Gastroesophageal sphincter (tissue), 4 donors: ENCODE measurements around the gene RPL35. TPM values are rescaled to one million over a fixed set of nuclear protein-coding genes. Genes with fewer than 3 reads are reported as not detected.

ENCODE experiments used
- ATAC-seq: fragments of 150-250 bp; one replicate; pipeline ENCODE4 v1.9.1; 2016; ENCODE audit warnings: mild to moderate bottlenecking, moderate library complexity
- H3K27ac ChIP-seq, 4 donors: fragments of 200-600 bp; sonication (generic) in 3 of 4; 1 replicate in 3 of 4; 2 replicates in 1 of 4; pipeline ENCODE4 v1.5.1; 2016 to 2019
- H3K27me3 ChIP-seq: fragments of 200-600 bp; sonication (generic); one replicate; pipeline ENCODE4 v1.5.1; 2019
- H3K36me3 ChIP-seq, 2 donors: fragments of 200-600 bp; sonication (generic); one replicate each; pipeline ENCODE4 v1.5.1; 2019; ENCODE audit warnings: control low read depth in 1 of 2
- H3K4me1 ChIP-seq, 3 donors: fragments of 200-600 bp; sonication (generic); 1 replicate in 2 of 3; 2 replicates in 1 of 3; pipeline ENCODE4 v1.5.1; 2016 to 2019; ENCODE audit warnings: control low read depth in 2 of 3
- H3K4me3 ChIP-seq, 2 donors: fragments of 200-600 bp; sonication (generic); one replicate each; pipeline ENCODE4 v1.5.1; 2019; ENCODE audit warnings: mild to moderate bottlenecking in 1 of 2, moderate library complexity in 1 of 2
- H3K9me3 ChIP-seq, 3 donors: fragments of 200-600 bp; sonication (generic); one replicate each; pipeline ENCODE4 v1.5.1; 2017 to 2019; ENCODE audit warnings: control low read depth in 2 of 3
- EP300 ChIP-seq: sonication (generic); formaldehyde crosslinking; IDR thresholded peaks from one replicate; pipeline ENCODE4 v1.6.1; 2017; ENCODE audit warnings: antibody characterized with exemption, mild to moderate bottlenecking
- POLR2A ChIP-seq, 2 donors: fragments of 450-650 bp; IDR thresholded peaks; one replicate each; pipeline ENCODE4 v1.6.1; 2017; ENCODE audit warnings: antibody characterized with exemption in 2 of 2, mild to moderate bottlenecking in 2 of 2, moderate library complexity in 1 of 2
- POLR2AphosphoS5 ChIP-seq: sonication (generic); formaldehyde crosslinking; IDR thresholded peaks from one replicate; pipeline ENCODE4 v1.6.1; 2017; ENCODE audit warnings: antibody characterized with exemption
- WGBS, 2 donors: methylation state at CpG; one replicate each; pipeline ENCODE4 v1.1.5; 2018; ENCODE audit warnings: low coverage in 1 of 2; 5-methylcytosine and 5-hydroxymethylcytosine counted together
- total RNA-seq, 4 donors: library from RNA; depleted of rRNA; stranded (reverse); fragments of >200 nt; gene quantifications; one replicate each; pipeline ENCODE4 v1.1.0, GENCODE V29; 2016
- TF ChIP-seq, protein P1 (sequence below), 4 experiments: fragments of 200-600 bp in 2 of 4; fragments of 450-650 bp in 2 of 4; sonication (generic) in 1 of 4; IDR thresholded peaks; one replicate each; pipeline ENCODE4 v1.5.1; 2017 to 2019; ENCODE audit warnings: antibody characterized with exemption in 4 of 4, mild to moderate bottlenecking in 2 of 4, moderate library complexity in 2 of 4

The RPL35 gene
- total RNA-seq, 4 donors from 2014 or later, result 1,026 to 2,785 (median 2,065) TPM

GRCh38 chr9:124834591-124834990 lies 27.2 kb downstream of the RPL35 start:
- Histone ChIP-seq H3K9me3 (no peaks in the 10 kb centered on the region), H3K4me3 (no peak overlapping the region), H3K36me3 (no peaks in the 10 kb centered on the region), H3K4me1 (peaks cover 0 to 50% (median 29%) of the 10 kb centered on the region in 3 donors), H3K27me3 (no peaks in the 10 kb centered on the region), H3K27ac (peak overlapping the region in 3 of 4 donors; percentile 71 to 77 (median 72))
- ATAC-seq, result peak; percentile 23
- no CpG with 5 or more reads among the region's 7 CpGs for WGBS, 2 donors
- TF ChIP-seq POLR2A (IDR thresholded peaks at IDR 0.05) (no peak), EP300 (no peak), POLR2AphosphoS5 (no peak)
- TF ChIP-seq, protein P1, sequence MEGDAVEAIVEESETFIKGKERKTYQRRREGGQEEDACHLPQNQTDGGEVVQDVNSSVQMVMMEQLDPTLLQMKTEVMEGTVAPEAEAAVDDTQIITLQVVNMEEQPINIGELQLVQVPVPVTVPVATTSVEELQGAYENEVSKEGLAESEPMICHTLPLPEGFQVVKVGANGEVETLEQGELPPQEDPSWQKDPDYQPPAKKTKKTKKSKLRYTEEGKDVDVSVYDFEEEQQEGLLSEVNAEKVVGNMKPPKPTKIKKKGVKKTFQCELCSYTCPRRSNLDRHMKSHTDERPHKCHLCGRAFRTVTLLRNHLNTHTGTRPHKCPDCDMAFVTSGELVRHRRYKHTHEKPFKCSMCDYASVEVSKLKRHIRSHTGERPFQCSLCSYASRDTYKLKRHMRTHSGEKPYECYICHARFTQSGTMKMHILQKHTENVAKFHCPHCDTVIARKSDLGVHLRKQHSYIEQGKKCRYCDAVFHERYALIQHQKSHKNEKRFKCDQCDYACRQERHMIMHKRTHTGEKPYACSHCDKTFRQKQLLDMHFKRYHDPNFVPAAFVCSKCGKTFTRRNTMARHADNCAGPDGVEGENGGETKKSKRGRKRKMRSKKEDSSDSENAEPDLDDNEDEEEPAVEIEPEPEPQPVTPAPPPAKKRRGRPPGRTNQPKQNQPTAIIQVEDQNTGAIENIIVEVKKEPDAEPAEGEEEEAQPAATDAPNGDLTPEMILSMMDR (IDR thresholded peaks at IDR 0.05), result no peak

DNA sequence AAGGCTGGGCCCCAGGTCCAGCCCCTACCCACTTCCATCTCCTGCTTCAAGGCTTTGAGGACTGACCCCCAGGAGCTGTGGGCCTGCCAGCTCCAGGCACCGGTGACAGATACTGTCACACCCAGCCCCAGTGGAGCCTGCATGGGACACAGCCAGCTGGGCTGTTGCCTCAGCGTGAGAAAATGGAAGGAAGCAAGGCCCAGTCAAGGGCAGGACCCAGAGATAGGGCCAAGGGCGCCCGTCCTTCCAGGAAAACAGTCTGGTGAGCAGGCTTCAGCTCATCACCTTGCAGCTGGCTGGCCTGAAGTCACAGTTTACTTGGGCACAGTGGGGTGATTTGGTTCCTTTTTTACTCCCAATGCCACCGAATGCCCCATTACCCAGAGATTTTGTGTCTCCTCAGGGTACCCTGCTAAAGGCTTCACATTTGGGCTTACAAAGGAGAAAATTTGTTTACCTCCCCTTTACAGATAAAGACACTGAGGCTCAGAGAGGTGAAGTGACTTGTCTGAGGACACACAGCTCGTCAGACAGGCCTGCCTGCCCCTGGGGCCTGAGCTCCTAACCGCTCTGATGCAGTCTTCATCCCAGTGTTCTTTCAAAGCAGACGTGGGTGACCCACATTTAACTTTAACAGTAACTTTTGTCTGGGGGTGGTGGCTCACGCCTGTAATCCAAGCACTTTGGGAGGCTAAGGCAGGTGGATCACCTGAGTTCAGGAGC lies 30.0 kb downstream of the RPL35 start:
- peak; percentile 52 for ATAC-seq
- no peaks in the 10 kb centered on the region for H3K27me3 ChIP-seq
- 66 to 73% methylated on average over 5 to 7 of the region's 9 CpGs for WGBS, 2 donors

DNA sequence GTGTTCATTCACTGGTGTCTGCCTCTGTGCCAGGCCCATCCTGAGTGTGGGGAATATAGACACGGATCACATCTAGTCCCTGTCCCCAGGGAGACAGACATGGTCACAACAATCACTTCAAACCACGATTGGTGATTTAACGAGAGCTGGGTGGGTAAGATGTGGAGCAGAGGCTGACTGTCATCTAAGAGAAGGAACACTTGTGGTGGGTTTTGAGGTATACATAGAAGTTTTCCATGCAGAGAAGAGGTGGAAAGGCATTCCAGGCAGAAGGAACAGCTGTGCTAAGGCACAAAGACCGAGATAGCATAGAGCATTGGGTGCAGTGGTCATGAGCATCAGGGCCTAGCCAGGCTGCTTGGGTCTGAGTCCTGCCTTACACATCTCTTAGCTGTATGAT lies 31.2 kb downstream of the RPL35 start:
- H3K36me3 ChIP-seq, result no peaks in the 10 kb centered on the region
- no peaks in the 10 kb centered on the region for H3K9me3 ChIP-seq
- ATAC-seq, result no peak
- WGBS, 2 donors, result 67% methylated on average over 2 to 4 of the region's 4 CpGs
- no peaks in the 10 kb centered on the region for H3K27me3 ChIP-seq
- H3K4me3 ChIP-seq, result no peak overlapping the region
- H3K4me1 ChIP-seq, result peaks cover 0 to 42% (median 25%) of the 10 kb centered on the region in 3 donors
- H3K27ac ChIP-seq, result no peak overlapping the region
- TF ChIP-seq, protein P1 (IDR thresholded peaks at IDR 0.05), result no peak
- TF ChIP-seq POLR2AphosphoS5, result no peak
- TF ChIP-seq POLR2A (IDR thresholded peaks at IDR 0.05), result no peak
- TF ChIP-seq EP300, result no peak

More for the DNA sequence above, 30.0 kb downstream of the RPL35 start:
- H3K27ac ChIP-seq, result peak overlapping the region in 3 of 4 donors; percentile 51 to 81 (median 79)
- H3K9me3 ChIP-seq, result no peaks in the 10 kb centered on the region
- H3K36me3 ChIP-seq, result no peaks in the 10 kb centered on the region
- no peak overlapping the region for H3K4me3 ChIP-seq
- TF ChIP-seq POLR2A (IDR thresholded peaks at IDR 0.05), result no peak
- TF ChIP-seq, protein P1 (IDR thresholded peaks at IDR 0.05), result no peak
- TF ChIP-seq EP300, result no peak
- TF ChIP-seq POLR2AphosphoS5, result no peak
- peaks cover 0 to 50% (median 29%) of the 10 kb centered on the region in 3 donors for H3K4me1 ChIP-seq

GRCh38 chr9:124829334-124829669 lies 32.5 kb downstream of the RPL35 start:
- no peak for TF ChIP-seq POLR2AphosphoS5
- no peak for TF ChIP-seq EP300
- TF ChIP-seq POLR2A (IDR thresholded peaks at IDR 0.05), result no peak
- TF ChIP-seq, protein P1 (IDR thresholded peaks at IDR 0.05), result no peak
- WGBS, 2 donors, result 47 to 56% methylated on average over 2 to 4 of the region's 5 CpGs
- no peaks in the 10 kb centered on the region for H3K27me3 ChIP-seq

More at GRCh38 chr9:124829334-124829669, 32.5 kb downstream of the RPL35 start:
- Histone ChIP-seq H3K4me3 (no peak overlapping the region), H3K27ac (no peak overlapping the region), H3K4me1 (peaks cover 0 to 29% (median 12%) of the 10 kb centered on the region in 3 donors), H3K9me3 (peaks cover 0 to 6% (median 0%) of the 10 kb centered on the region in 3 donors), H3K36me3 (no peaks in the 10 kb centered on the region)
- no peak for ATAC-seq
